Keratinocyte (primary cell): ENCODE results near the gene BCAS4.

ENCODE experiments used
- CTCF ChIP-seq, 3 experiments: IDR thresholded peaks in 1 of 3; conservative IDR thresholded peaks in 1 of 3; optimal IDR thresholded peaks in 1 of 3; 2 replicates in 2 of 3; 3 replicates in 1 of 3; pipeline versions ENCODE3 to v1.5.1; 2011; ENCODE audit warnings: low read length in 3 of 3, mild to moderate bottlenecking in 3 of 3, moderate library complexity in 2 of 3, control low read depth in 1 of 3, inconsistent platforms in 1 of 3; ENCODE audit not compliant: insufficient read depth in 2 of 3; ENCODE audit errors: extremely low read depth in 1 of 3
- EZH2 ChIP-seq: IDR thresholded peaks from one replicate; pipeline ENCODE4 v1.6.1; 2012; ENCODE audit warnings: inconsistent platforms, mild to moderate bottlenecking, low read length, moderate library complexity

DNA sequence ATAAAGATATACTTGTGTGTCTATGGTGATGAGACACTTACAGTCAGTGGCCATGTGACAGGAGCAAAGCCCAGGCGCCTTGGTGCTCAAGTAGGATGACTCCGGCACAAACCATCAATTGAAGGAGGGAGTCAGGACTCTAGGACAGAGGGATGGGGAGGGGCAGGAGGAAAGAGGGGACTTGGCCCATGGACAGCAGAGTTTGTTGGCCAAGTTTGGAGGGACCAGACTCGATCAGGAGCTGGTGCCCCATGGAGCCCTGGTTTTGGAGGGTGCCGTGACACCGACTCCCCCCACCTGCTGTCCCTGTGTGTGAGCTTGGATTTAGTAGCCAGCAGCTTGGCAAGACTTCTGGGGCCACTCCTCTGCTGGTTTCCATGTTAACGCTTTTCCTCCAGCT is 70.3 kb downstream of the BCAS4 start:
- no peak for TF ChIP-seq CTCF (optimal IDR thresholded peaks at IDR 0.05 in 1 of 3, IDR thresholded peaks at IDR 0.05 in 1 of 3, conservative IDR thresholded peaks at IDR 0.05 in 1 of 3; ENCODE audit: extremely low read depth in 1 of 3, insufficient read depth in 2 of 3, low read length in 3 of 3)
- no peak for TF ChIP-seq EZH2
